Fibroblast of villous mesenchyme (primary cell): ENCODE measurements around the gene GALR1. TPM values are rescaled to one million over a fixed set of nuclear protein-coding genes. Genes with fewer than 3 reads are reported as not detected.

Experiments used
- DNase-seq: peaks from one replicate; pipeline ENCODE4 v3.0.0-alpha.2; 2010; ENCODE audit warnings: low read depth
- H3K4me3 ChIP-seq: 2 replicates; pipeline ENCODE4 v1.5.1; 2011; ENCODE audit warnings: low read depth, mild to moderate bottlenecking, low read length
- total RNA-seq: library from RNA; depleted of rRNA; stranded (reverse); fragments of >200 nt; gene quantifications from 2 replicates; pipeline ENCODE4 v1.2.3, GENCODE V29; 2012
- TF ChIP-seq, protein P1 (sequence below): IDR thresholded peaks from 2 replicates; pipeline ENCODE4 v1.5.1; 2012; ENCODE audit warnings: low read depth, mild to moderate bottlenecking, low read length; ENCODE audit not compliant: insufficient read depth

The GALR1 gene
- total RNA-seq, 1 donor, result not detected

- TF ChIP-seq, protein P1, sequence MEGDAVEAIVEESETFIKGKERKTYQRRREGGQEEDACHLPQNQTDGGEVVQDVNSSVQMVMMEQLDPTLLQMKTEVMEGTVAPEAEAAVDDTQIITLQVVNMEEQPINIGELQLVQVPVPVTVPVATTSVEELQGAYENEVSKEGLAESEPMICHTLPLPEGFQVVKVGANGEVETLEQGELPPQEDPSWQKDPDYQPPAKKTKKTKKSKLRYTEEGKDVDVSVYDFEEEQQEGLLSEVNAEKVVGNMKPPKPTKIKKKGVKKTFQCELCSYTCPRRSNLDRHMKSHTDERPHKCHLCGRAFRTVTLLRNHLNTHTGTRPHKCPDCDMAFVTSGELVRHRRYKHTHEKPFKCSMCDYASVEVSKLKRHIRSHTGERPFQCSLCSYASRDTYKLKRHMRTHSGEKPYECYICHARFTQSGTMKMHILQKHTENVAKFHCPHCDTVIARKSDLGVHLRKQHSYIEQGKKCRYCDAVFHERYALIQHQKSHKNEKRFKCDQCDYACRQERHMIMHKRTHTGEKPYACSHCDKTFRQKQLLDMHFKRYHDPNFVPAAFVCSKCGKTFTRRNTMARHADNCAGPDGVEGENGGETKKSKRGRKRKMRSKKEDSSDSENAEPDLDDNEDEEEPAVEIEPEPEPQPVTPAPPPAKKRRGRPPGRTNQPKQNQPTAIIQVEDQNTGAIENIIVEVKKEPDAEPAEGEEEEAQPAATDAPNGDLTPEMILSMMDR, result no peak
- DNase-seq, result no peak
- H3K4me3 ChIP-seq, result no peak overlapping the region
These were observed 865 bp downstream of the GALR1 start for GRCh38 chr18:77250501-77250925.

- DNase-seq, result no peak
- TF ChIP-seq, protein P1, result no peak
- no peak overlapping the region for H3K4me3 ChIP-seq
These were observed 1.5 kb downstream of the GALR1 start for GRCh38 chr18:77250926-77251729.

DNA sequence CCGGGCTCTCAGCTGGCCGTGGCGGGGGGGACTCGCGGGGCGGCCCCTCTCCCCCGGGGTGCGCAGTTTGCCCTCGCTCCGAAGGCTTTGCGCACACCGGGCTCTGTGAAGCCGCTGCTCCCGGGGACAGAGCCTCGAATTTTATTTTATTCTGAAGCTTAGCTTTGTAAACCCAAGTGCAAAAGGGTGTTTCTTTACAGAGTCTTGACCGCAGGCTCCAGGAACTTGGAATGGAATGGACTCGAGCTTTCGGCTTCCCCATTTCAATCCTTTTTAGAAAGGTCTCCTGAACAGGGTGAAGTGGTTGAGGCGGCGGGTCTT is 2.0 kb downstream of the GALR1 start:
- TF ChIP-seq, protein P1, result no peak
- no peak overlapping the region for H3K4me3 ChIP-seq
- no peak for DNase-seq

DNA sequence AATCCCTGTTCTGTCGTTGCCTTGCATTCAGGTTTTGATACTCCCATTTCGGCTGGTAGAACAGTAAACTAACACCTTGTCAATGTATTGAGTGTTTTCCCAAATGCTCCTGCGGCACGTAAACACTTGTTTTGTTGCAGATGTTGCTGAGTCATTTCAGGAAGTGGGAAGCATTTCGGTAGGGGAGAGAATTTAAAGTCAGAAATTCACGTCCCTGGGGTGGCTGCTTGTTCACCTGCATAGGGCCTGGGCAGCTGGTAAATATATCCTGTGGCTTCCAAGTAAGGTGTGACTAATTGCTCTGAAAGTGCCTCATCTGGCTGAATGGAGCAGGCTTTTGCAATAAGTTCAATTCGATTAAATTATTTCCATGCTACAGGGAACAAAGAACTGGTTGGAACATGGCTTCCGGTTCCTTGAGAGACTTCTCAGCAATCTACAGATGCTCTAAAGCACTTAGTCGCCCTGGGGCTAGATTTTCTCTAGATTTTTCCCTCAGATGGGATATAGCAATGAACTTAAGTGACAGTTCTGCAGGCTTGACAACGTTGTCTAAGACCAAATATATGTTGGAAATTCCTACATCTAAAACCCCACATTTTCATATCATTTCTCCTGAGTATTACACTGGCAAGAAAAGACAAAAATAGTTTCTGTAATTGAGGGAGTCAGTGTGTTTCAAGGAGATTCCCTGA is 5.2 kb downstream of the GALR1 start:
- TF ChIP-seq, protein P1, result no peak
- DNase-seq, result no peak
- no peak overlapping the region for H3K4me3 ChIP-seq

- no peak for DNase-seq
- no peak overlapping the region for H3K4me3 ChIP-seq
- TF ChIP-seq, protein P1, result no peak
These were observed 5.9 kb downstream of the GALR1 start for GRCh38 chr18:77255426-77256105.

- TF ChIP-seq, protein P1, result no peak
- H3K4me3 ChIP-seq, result no peak overlapping the region
- DNase-seq, result no peak
These were observed 13.2 kb downstream of the GALR1 start for GRCh38 chr18:77262643-77263465.
